ENCODE data around the gene MPZL2.

DNA sequence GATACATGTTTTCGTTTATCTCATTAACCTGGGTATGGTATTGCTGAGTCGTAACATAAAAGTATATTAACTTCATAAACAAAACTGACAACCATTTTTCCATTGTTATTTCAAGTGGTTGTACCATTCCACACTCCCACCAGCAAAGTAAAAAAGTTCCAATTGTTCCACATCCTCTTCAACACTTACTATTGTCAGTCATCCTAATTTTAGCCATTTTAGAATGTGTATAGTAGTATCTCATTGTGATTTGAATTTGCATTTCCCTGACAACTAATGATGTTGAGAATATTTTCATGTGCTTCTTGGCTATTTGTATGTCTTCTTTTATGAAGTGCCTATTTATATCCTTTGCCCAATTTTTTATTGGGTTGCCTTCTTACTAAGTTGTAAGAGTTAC lies 30.0 kb upstream of the MPZL2 start:
- TF ChIP-seq, protein P1, sequence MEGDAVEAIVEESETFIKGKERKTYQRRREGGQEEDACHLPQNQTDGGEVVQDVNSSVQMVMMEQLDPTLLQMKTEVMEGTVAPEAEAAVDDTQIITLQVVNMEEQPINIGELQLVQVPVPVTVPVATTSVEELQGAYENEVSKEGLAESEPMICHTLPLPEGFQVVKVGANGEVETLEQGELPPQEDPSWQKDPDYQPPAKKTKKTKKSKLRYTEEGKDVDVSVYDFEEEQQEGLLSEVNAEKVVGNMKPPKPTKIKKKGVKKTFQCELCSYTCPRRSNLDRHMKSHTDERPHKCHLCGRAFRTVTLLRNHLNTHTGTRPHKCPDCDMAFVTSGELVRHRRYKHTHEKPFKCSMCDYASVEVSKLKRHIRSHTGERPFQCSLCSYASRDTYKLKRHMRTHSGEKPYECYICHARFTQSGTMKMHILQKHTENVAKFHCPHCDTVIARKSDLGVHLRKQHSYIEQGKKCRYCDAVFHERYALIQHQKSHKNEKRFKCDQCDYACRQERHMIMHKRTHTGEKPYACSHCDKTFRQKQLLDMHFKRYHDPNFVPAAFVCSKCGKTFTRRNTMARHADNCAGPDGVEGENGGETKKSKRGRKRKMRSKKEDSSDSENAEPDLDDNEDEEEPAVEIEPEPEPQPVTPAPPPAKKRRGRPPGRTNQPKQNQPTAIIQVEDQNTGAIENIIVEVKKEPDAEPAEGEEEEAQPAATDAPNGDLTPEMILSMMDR (IDR thresholded peaks at IDR 0.05) = no peak
- TF ChIP-seq POLR2A (IDR thresholded peaks at IDR 0.05) (no peak), POLR2AphosphoS5 (IDR thresholded peaks at IDR 0.05) (no peak), EP300 (IDR thresholded peaks at IDR 0.05) (no peak)
